SK-N-SH treated with all-trans-retinoic acid at 6 μM for 48 hours (cell line): ENCODE measurements around the gene DLG2.

Experiments used
- ATAC-seq: fragments of 200-7000 bp; cut with Tn5 transposase; 3 replicates; pipeline ENCODE4 v1.9.1; 2020; ENCODE audit warnings: mild to moderate bottlenecking, moderate library complexity
- BACH2 ChIP-seq: fragments of 250-450 bp; sonication (Bioruptor Pico); IDR thresholded peaks from 2 replicates; pipeline ENCODE4 v1.9.0; 2021; ENCODE audit warnings: mild to moderate bottlenecking, borderline replicate concordance
- CSDC2 ChIP-seq: fragments of 250-450 bp; sonication (Bioruptor Pico); IDR thresholded peaks from 2 replicates; pipeline ENCODE4 v1.5.0; 2020; ENCODE audit warnings: mild to moderate bottlenecking, moderate library complexity
- ESRRG ChIP-seq: fragments of 250-450 bp; sonication (Bioruptor Pico); IDR thresholded peaks from 2 replicates; pipeline ENCODE4 v1.6.1; 2021; ENCODE audit warnings: mild to moderate bottlenecking
- GLIS3 ChIP-seq: fragments of 250-450 bp; sonication (Bioruptor Pico); IDR thresholded peaks from 2 replicates; pipeline ENCODE4 v1.5.0; 2020; ENCODE audit warnings: mild to moderate bottlenecking, moderate library complexity
- ISL1 ChIP-seq: fragments of 250-450 bp; sonication (Bioruptor Pico); IDR thresholded peaks from 2 replicates; pipeline ENCODE4 v2.1.2; 2022; ENCODE audit warnings: mild to moderate bottlenecking, moderate library complexity
- OSR1 ChIP-seq: fragments of 250-450 bp; sonication (Bioruptor Pico); IDR thresholded peaks from 2 replicates; pipeline ENCODE4 v1.8.0; 2022; ENCODE audit warnings: moderate library complexity, mild to moderate bottlenecking, inconsistent platforms
- PPARA ChIP-seq: fragments of 250-450 bp; sonication (Bioruptor Pico); IDR thresholded peaks from 2 replicates; pipeline ENCODE4 v1.5.0; 2020; ENCODE audit warnings: mild to moderate bottlenecking, borderline replicate concordance
- RARB ChIP-seq: fragments of 250-450 bp; sonication (Bioruptor Pico); IDR thresholded peaks from 2 replicates; pipeline ENCODE4 v1.8.0; 2021; ENCODE audit warnings: mild to moderate bottlenecking, moderate library complexity
- SNAI2 ChIP-seq: fragments of 250-450 bp; sonication (Bioruptor Pico); IDR thresholded peaks from 2 replicates; pipeline ENCODE4 v1.5.0; 2020; ENCODE audit warnings: mild to moderate bottlenecking, moderate library complexity
- TCF4 ChIP-seq: fragments of 250-450 bp; sonication (Bioruptor Pico); IDR thresholded peaks from 2 replicates; pipeline ENCODE4 v1.8.0; 2021; ENCODE audit warnings: mild to moderate bottlenecking, moderate library complexity, borderline replicate concordance
- TOX ChIP-seq: fragments of 250-450 bp; sonication (Bioruptor Pico); IDR thresholded peaks from 2 replicates; pipeline ENCODE4 v1.8.0; 2021; ENCODE audit warnings: mild to moderate bottlenecking, moderate library complexity, borderline replicate concordance
- ZC3H10 ChIP-seq: fragments of 250-450 bp; sonication (Bioruptor Pico); IDR thresholded peaks from 2 replicates; pipeline ENCODE4 v1.5.1; 2021; ENCODE audit warnings: mild to moderate bottlenecking, moderate library complexity
- ZFP3 ChIP-seq: fragments of 250-450 bp; sonication (Bioruptor Pico); IDR thresholded peaks from 2 replicates; pipeline ENCODE4 v1.5.0; 2020; ENCODE audit warnings: mild to moderate bottlenecking, moderate library complexity
- ZFP30 ChIP-seq: fragments of 450-650 bp; formaldehyde crosslinking; IDR thresholded peaks from 2 replicates; pipeline ENCODE4 v1.5.0; 2022; ENCODE audit warnings: mild to moderate bottlenecking, moderate library complexity
- ZNF70 ChIP-seq: fragments of 450-650 bp; formaldehyde crosslinking; IDR thresholded peaks from 2 replicates; pipeline ENCODE4 v1.5.0; 2020; ENCODE audit warnings: mild to moderate bottlenecking, moderate library complexity
- ZNF8 ChIP-seq: fragments of 450-650 bp; formaldehyde crosslinking; IDR thresholded peaks from 2 replicates; pipeline ENCODE4 v1.5.0; 2020; ENCODE audit warnings: mild to moderate bottlenecking, moderate library complexity
- TF ChIP-seq, protein P1 (sequence below): fragments of 250-450 bp; sonication (Bioruptor Pico); IDR thresholded peaks from 2 replicates; pipeline ENCODE4 v1.5.0; 2020; ENCODE audit warnings: mild to moderate bottlenecking, moderate library complexity
- TF ChIP-seq, protein P2 (sequence below): fragments of 250-450 bp; sonication (Bioruptor Pico); IDR thresholded peaks from 2 replicates; pipeline ENCODE4 v1.5.1; 2020; ENCODE audit warnings: low read depth, mild to moderate bottlenecking, moderate library complexity
- TF ChIP-seq, protein P3 (sequence below): fragments of 250-450 bp; sonication (Bioruptor Pico); IDR thresholded peaks from 2 replicates; pipeline ENCODE4 v1.8.0; 2021; ENCODE audit warnings: low read depth, mild to moderate bottlenecking, moderate library complexity, borderline replicate concordance
- TF ChIP-seq, protein P4 (sequence below): fragments of 250-450 bp; sonication (Bioruptor Pico); IDR thresholded peaks from 2 replicates; pipeline ENCODE4 v1.5.1; 2021; ENCODE audit warnings: mild to moderate bottlenecking, moderate library complexity
- TF ChIP-seq, protein P5 (sequence below): fragments of 250-450 bp; sonication (Bioruptor Pico); IDR thresholded peaks from 2 replicates; pipeline ENCODE4 v1.8.0; 2020; ENCODE audit warnings: mild to moderate bottlenecking, moderate library complexity, borderline replicate concordance

DLG2 gene

DNA sequence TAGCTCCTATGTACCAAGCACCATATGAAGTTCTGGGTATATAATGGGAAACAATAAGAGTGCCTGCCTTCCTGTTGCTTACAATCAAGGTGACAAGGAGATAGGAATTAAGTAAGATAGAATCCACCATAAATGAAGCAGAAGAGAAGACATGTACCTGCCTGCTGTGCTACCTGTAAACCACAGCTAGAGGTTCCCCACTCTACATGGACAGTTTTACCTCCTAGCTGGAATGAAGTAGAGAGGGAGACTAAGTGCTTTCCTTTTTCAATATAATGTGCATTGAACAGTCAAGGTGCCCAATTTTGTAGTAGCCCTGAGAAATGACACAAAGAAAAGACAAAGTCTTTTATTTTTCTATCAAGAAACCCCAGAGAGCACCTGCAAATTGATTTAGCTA, 984.6 kb downstream of the DLG2 start:
- ATAC-seq: no peak
- TF ChIP-seq, protein P1, sequence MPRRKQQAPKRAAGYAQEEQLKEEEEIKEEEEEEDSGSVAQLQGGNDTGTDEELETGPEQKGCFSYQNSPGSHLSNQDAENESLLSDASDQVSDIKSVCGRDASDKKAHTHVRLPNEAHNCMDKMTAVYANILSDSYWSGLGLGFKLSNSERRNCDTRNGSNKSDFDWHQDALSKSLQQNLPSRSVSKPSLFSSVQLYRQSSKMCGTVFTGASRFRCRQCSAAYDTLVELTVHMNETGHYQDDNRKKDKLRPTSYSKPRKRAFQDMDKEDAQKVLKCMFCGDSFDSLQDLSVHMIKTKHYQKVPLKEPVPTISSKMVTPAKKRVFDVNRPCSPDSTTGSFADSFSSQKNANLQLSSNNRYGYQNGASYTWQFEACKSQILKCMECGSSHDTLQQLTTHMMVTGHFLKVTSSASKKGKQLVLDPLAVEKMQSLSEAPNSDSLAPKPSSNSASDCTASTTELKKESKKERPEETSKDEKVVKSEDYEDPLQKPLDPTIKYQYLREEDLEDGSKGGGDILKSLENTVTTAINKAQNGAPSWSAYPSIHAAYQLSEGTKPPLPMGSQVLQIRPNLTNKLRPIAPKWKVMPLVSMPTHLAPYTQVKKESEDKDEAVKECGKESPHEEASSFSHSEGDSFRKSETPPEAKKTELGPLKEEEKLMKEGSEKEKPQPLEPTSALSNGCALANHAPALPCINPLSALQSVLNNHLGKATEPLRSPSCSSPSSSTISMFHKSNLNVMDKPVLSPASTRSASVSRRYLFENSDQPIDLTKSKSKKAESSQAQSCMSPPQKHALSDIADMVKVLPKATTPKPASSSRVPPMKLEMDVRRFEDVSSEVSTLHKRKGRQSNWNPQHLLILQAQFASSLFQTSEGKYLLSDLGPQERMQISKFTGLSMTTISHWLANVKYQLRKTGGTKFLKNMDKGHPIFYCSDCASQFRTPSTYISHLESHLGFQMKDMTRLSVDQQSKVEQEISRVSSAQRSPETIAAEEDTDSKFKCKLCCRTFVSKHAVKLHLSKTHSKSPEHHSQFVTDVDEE (CRISPR knock-in tag): no peak
- no peak for TF ChIP-seq BACH2 (CRISPR knock-in tag)
- no peak for TF ChIP-seq ZC3H10
- TF ChIP-seq ZNF8 (CRISPR knock-in tag): no peak
- TF ChIP-seq ESRRG (CRISPR knock-in tag): no peak
- TF ChIP-seq ZFP3: no peak
- TF ChIP-seq TOX (CRISPR knock-in tag): no peak
- TF ChIP-seq, protein P2, sequence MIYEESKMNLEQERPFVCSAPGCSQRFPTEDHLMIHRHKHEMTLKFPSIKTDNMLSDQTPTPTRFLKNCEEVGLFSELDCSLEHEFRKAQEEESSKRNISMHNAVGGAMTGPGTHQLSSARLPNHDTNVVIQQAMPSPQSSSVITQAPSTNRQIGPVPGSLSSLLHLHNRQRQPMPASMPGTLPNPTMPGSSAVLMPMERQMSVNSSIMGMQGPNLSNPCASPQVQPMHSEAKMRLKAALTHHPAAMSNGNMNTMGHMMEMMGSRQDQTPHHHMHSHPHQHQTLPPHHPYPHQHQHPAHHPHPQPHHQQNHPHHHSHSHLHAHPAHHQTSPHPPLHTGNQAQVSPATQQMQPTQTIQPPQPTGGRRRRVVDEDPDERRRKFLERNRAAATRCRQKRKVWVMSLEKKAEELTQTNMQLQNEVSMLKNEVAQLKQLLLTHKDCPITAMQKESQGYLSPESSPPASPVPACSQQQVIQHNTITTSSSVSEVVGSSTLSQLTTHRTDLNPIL (CRISPR knock-in tag): no peak
- TF ChIP-seq RARB (CRISPR knock-in tag): no peak
- no peak for TF ChIP-seq ZNF70 (CRISPR knock-in tag)
- TF ChIP-seq OSR1 (CRISPR knock-in tag): no peak
- TF ChIP-seq TCF4: no peak
- TF ChIP-seq ISL1 (CRISPR knock-in tag): no peak
- TF ChIP-seq, protein P3, sequence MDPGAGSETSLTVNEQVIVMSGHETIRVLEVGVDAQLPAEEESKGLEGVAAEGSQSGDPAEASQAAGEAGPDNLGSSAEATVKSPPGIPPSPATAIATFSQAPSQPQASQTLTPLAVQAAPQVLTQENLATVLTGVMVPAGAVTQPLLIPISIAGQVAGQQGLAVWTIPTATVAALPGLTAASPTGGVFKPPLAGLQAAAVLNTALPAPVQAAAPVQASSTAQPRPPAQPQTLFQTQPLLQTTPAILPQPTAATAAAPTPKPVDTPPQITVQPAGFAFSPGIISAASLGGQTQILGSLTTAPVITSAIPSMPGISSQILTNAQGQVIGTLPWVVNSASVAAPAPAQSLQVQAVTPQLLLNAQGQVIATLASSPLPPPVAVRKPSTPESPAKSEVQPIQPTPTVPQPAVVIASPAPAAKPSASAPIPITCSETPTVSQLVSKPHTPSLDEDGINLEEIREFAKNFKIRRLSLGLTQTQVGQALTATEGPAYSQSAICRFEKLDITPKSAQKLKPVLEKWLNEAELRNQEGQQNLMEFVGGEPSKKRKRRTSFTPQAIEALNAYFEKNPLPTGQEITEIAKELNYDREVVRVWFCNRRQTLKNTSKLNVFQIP (CRISPR knock-in tag): no peak
- TF ChIP-seq, protein P4, sequence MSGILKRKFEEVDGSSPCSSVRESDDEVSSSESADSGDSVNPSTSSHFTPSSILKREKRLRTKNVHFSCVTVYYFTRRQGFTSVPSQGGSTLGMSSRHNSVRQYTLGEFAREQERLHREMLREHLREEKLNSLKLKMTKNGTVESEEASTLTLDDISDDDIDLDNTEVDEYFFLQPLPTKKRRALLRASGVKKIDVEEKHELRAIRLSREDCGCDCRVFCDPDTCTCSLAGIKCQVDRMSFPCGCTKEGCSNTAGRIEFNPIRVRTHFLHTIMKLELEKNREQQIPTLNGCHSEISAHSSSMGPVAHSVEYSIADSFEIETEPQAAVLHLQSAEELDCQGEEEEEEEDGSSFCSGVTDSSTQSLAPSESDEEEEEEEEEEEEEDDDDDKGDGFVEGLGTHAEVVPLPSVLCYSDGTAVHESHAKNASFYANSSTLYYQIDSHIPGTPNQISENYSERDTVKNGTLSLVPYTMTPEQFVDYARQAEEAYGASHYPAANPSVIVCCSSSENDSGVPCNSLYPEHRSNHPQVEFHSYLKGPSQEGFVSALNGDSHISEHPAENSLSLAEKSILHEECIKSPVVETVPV (CRISPR knock-in tag): no peak
- TF ChIP-seq CSDC2 (CRISPR knock-in tag): no peak
- no peak for TF ChIP-seq SNAI2 (CRISPR knock-in tag)

DNA sequence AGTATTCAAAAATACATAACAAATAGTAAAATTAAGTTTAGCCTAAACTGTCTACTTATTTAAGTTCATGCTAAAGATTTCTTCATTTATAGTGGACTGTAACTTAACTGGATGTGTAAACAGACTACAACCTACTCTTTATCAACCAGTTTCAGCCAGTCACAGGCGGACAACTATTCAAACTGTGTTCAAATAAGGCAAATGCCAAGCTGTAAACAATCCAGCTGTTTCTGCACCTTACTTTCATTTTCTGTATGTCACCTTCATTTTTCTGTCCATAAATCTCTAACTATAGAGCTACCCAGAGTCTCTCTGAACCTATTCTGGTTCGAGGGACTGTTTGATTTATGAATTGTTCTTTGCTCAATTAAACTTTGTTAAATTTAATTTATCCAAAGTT, 992.8 kb downstream of the DLG2 start:
- no peak for ATAC-seq
- TF ChIP-seq PPARA (CRISPR knock-in tag) (no peak), ESRRG (CRISPR knock-in tag) (no peak), TCF4 (no peak), RARB (CRISPR knock-in tag) (no peak), GLIS3 (CRISPR knock-in tag) (no peak)

DNA sequence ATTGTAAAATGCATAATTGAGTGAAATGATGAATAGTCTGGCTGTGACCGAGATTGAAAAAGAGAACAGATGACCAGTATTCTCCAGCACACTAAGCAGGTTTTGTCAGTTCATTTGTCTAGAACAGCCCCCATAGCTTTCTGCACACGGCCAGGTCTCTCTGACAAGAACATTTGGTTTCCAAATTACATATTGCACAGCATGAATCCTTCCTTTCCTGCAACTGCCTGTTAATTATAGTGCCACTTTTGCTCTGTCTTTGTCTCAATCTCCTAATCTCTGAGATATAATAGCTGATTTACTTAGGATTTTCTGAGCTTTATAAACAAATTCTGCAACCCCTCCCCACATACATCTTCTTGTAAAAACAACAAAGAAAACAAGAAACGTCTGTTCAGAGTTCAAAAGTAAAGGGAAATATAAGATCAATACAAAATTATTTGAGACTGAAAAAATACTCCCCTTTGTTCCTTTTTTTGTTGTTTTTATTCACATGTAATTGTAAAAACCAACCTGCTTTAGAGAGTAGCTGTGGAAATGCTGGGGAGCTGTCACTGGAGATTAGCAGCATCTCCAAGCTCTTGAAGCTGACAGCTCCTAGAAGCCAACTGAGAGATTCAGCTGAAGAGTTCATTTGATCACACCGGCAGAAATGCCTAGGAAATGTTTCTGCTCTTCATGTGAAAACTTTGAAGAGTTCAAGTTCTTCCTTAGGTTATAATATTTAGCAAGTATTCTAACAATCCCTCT, 998.1 kb downstream of the DLG2 start:
- TF ChIP-seq SNAI2 (CRISPR knock-in tag) (no peak), OSR1 (CRISPR knock-in tag) (no peak), ZFP30 (CRISPR knock-in tag) (no peak), PPARA (CRISPR knock-in tag) (no peak)
- ATAC-seq: no peak

DNA sequence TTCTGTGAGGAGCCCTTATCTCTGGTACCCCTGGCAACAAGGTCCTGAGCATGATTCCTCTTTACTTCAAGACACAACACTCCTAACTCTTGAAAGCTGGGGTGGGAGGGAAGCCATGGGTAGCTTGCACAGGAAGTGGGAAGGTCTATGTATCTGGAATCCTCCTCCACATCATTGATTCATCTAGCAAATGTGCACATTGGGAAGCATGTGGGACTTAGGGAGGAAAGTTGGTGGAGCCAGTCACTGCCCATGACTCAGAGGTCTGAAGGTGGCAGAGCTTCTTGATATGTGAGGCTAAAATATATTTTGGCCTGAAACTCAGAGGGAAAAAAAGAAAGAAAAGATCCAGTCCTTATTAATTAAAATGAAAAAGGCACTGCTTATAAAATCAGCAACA, 1000.9 kb downstream of the DLG2 start:
- no peak for ATAC-seq
- TF ChIP-seq, protein P4 (CRISPR knock-in tag): no peak
- no peak for TF ChIP-seq ZNF8 (CRISPR knock-in tag)
- no peak for TF ChIP-seq ISL1 (CRISPR knock-in tag)
- TF ChIP-seq, protein P5, sequence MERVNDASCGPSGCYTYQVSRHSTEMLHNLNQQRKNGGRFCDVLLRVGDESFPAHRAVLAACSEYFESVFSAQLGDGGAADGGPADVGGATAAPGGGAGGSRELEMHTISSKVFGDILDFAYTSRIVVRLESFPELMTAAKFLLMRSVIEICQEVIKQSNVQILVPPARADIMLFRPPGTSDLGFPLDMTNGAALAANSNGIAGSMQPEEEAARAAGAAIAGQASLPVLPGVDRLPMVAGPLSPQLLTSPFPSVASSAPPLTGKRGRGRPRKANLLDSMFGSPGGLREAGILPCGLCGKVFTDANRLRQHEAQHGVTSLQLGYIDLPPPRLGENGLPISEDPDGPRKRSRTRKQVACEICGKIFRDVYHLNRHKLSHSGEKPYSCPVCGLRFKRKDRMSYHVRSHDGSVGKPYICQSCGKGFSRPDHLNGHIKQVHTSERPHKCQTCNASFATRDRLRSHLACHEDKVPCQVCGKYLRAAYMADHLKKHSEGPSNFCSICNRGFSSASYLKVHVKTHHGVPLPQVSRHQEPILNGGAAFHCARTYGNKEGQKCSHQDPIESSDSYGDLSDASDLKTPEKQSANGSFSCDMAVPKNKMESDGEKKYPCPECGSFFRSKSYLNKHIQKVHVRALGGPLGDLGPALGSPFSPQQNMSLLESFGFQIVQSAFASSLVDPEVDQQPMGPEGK (CRISPR knock-in tag): no peak
- no peak for TF ChIP-seq GLIS3 (CRISPR knock-in tag)
- TF ChIP-seq PPARA (CRISPR knock-in tag): no peak
- TF ChIP-seq CSDC2 (CRISPR knock-in tag): no peak
- no peak for TF ChIP-seq ZFP30 (CRISPR knock-in tag)
- TF ChIP-seq, protein P3 (CRISPR knock-in tag): no peak
